ENCODE data around the gene DISC1.

GRCh38 chr1:231667896-231668506 lies 41.4 kb downstream of the DISC1 start:
- TF ChIP-seq POLR2A (IDR thresholded peaks at IDR 0.05) (no peak), POLR2AphosphoS5 (IDR thresholded peaks at IDR 0.05) (no peak)
- TF ChIP-seq, protein P1, sequence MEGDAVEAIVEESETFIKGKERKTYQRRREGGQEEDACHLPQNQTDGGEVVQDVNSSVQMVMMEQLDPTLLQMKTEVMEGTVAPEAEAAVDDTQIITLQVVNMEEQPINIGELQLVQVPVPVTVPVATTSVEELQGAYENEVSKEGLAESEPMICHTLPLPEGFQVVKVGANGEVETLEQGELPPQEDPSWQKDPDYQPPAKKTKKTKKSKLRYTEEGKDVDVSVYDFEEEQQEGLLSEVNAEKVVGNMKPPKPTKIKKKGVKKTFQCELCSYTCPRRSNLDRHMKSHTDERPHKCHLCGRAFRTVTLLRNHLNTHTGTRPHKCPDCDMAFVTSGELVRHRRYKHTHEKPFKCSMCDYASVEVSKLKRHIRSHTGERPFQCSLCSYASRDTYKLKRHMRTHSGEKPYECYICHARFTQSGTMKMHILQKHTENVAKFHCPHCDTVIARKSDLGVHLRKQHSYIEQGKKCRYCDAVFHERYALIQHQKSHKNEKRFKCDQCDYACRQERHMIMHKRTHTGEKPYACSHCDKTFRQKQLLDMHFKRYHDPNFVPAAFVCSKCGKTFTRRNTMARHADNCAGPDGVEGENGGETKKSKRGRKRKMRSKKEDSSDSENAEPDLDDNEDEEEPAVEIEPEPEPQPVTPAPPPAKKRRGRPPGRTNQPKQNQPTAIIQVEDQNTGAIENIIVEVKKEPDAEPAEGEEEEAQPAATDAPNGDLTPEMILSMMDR (IDR thresholded peaks at IDR 0.05): no peak
